DND-41 (cell line): ENCODE results near the gene FRY.

ENCODE experiments used
- ATAC-seq: fragments of 200-7000 bp; cut with Tn5 transposase; 3 replicates; pipeline ENCODE4 v1.9.1; 2021; ENCODE audit warnings: low read depth; ENCODE audit not compliant: insufficient read depth
- DNase-seq: peaks from one replicate; pipeline ENCODE4 v3.0.0-alpha.2; 2020
- H2AFZ ChIP-seq: 2 replicates; pipeline ENCODE4 v1.6.0; 2012; ENCODE audit warnings: low read depth, low read length
- H3K27ac ChIP-seq: 2 replicates; pipeline ENCODE4 v1.5.1; 2012; ENCODE audit warnings: low read length, inconsistent platforms
- H3K27me3 ChIP-seq: fragments of 200-600 bp; sonication (generic); 2 replicates; pipeline ENCODE4 v1.6.0; 2012; ENCODE audit warnings: low read length, mild to moderate bottlenecking, inconsistent platforms; ENCODE audit not compliant: insufficient read depth, poor library complexity
- H3K36me3 ChIP-seq: 2 replicates; pipeline ENCODE4 v1.5.1; 2012; ENCODE audit warnings: low read length, inconsistent platforms; ENCODE audit not compliant: insufficient read depth
- H3K4me1 ChIP-seq: 2 replicates; pipeline ENCODE4 v1.5.1; 2012; ENCODE audit warnings: mild to moderate bottlenecking, low read length; ENCODE audit not compliant: insufficient read depth
- H3K4me2 ChIP-seq: 2 replicates; pipeline ENCODE4 v1.6.0; 2012; ENCODE audit warnings: mild to moderate bottlenecking, moderate library complexity, low read length, inconsistent platforms; ENCODE audit not compliant: insufficient read depth
- H3K4me3 ChIP-seq, 2 experiments: fragments of 200-600 bp in 1 of 2; shearing (Covaris generic) in 1 of 2; 2 replicates each; pipeline ENCODE4 v1.5.1; 2012 to 2016; ENCODE audit warnings: inconsistent platforms in 2 of 2, low read length in 2 of 2, mild to moderate bottlenecking in 2 of 2, low read depth in 1 of 2, moderate library complexity in 1 of 2
- H3K79me2 ChIP-seq: 2 replicates; pipeline ENCODE4 v1.6.0; 2012; ENCODE audit warnings: low read length, inconsistent platforms; ENCODE audit not compliant: insufficient read depth
- H3K9ac ChIP-seq: 2 replicates; pipeline ENCODE4 v1.6.0; 2012; ENCODE audit warnings: low read depth, mild to moderate bottlenecking, inconsistent platforms, low read length, moderate library complexity
- H3K9me3 ChIP-seq: 2 replicates; pipeline ENCODE4 v1.5.1; 2012; ENCODE audit warnings: low read length, moderate library complexity, mild to moderate bottlenecking, inconsistent platforms; ENCODE audit not compliant: insufficient read depth, severe bottlenecking
- H4K20me1 ChIP-seq: 2 replicates; pipeline ENCODE4 v1.6.0; 2012; ENCODE audit warnings: low read length; ENCODE audit not compliant: insufficient read depth
- EZH2 ChIP-seq: IDR thresholded peaks from 3 replicates; pipeline ENCODE4 v1.6.1; 2012; ENCODE audit warnings: borderline replicate concordance, low read depth, mild to moderate bottlenecking, moderate library complexity, low read length, inconsistent platforms; ENCODE audit not compliant: severe bottlenecking
- TF ChIP-seq, protein P1 (sequence below): IDR thresholded peaks from 2 replicates; pipeline ENCODE4 v1.5.1; 2012; ENCODE audit warnings: borderline replicate concordance, low read length, moderate library complexity, mild to moderate bottlenecking; ENCODE audit not compliant: poor library complexity, severe bottlenecking; ENCODE audit errors: extremely low read depth

The FRY gene

DNA sequence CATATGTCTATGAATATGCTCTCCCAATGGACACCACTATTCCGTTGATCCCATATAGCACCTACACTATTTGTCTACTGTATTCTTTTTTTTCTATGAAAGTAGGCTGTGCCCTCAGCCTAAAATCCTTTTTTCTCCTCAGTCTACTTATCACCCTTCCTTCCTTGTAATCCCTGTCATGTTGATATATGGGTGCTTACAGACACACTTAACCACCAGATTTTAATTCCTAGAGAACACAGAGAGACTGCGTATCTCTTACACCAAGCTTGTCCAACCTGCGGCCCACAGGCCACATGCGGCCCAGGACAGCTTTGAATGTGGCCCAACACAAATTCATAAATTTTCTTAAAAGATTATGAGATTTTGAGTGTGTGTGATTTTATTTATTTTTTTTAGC, 182.5 kb downstream of the FRY start:
- Histone ChIP-seq H4K20me1 (no peaks in the 10 kb centered on the region), H3K4me2 (no peak overlapping the region), H3K9me3 (no peaks in the 10 kb centered on the region), H3K27me3 (peaks cover 3% of the 10 kb centered on the region), H2AFZ (no peak overlapping the region), H3K27ac (no peak overlapping the region), H3K4me1 (no peaks in the 10 kb centered on the region), H3K9ac (no peak overlapping the region), H3K79me2 (no peaks in the 10 kb centered on the region), H3K36me3 (no peaks in the 10 kb centered on the region), H3K4me3 (no peak overlapping the region)
- no peak for ATAC-seq
- DNase-seq: no peak
- TF ChIP-seq, protein P1, sequence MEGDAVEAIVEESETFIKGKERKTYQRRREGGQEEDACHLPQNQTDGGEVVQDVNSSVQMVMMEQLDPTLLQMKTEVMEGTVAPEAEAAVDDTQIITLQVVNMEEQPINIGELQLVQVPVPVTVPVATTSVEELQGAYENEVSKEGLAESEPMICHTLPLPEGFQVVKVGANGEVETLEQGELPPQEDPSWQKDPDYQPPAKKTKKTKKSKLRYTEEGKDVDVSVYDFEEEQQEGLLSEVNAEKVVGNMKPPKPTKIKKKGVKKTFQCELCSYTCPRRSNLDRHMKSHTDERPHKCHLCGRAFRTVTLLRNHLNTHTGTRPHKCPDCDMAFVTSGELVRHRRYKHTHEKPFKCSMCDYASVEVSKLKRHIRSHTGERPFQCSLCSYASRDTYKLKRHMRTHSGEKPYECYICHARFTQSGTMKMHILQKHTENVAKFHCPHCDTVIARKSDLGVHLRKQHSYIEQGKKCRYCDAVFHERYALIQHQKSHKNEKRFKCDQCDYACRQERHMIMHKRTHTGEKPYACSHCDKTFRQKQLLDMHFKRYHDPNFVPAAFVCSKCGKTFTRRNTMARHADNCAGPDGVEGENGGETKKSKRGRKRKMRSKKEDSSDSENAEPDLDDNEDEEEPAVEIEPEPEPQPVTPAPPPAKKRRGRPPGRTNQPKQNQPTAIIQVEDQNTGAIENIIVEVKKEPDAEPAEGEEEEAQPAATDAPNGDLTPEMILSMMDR: no peak
- no peak for TF ChIP-seq EZH2

DNA sequence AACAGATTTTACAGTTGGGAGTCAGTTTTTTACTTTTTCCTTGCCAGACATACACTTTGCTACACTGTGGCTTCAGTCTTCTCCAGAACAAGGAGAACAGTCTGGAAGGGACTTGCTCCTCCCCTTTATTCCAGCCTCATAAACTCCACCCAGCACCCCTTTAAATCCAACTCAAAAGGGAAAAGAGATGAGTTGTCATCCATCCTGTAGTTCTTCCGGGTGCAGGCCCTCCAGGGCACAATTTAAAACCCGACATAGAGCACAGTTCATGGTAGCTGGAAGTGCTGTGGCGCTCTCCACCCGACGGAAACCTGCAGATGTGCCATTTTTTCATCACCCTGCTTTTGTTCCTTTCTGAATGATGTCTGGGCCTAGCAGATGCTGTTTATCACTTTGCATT, 184.7 kb downstream of the FRY start:
- Histone ChIP-seq H3K4me3 (no peak overlapping the region), H3K9ac (no peak overlapping the region), H2AFZ (no peak overlapping the region), H3K4me1 (no peaks in the 10 kb centered on the region), H3K4me2 (no peak overlapping the region), H3K9me3 (no peaks in the 10 kb centered on the region), H3K27ac (no peak overlapping the region), H3K36me3 (no peaks in the 10 kb centered on the region), H3K27me3 (peaks cover 3% of the 10 kb centered on the region), H4K20me1 (no peaks in the 10 kb centered on the region), H3K79me2 (no peaks in the 10 kb centered on the region)
- no peak for DNase-seq
- TF ChIP-seq, protein P1: no peak
- TF ChIP-seq EZH2: no peak
- no peak for ATAC-seq

DNA sequence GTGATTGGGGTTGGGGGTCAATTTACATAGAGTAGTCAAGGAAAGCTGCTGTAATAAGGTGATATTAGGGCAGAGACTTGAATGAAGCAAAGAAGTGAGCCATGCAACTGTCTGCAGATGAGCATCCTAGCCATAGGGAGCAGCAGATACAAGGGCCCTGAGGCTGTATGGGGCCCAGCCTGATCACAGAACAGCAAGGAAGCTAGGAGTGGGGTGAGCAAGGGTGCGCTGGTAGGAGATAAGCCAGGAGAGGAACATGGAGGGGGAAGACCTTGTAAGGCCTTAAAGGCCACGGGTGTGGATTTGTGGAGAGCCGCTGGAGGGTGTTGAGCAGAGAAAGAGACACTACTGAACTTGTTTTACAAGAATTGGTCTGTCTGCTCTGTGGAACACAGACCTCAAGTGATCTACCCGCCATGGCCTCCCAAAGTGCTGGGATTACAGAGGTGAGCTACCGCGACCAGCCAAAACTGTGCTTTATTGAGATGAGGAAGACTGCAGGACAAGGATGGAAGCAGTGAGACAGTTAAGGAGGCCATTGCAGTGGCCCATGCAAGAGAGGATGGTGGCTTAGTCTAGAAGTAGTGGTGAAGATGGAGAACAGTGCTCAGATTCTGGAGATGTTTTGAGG, 190.6 kb downstream of the FRY start:
- no peaks in the 10 kb centered on the region for H3K79me2 ChIP-seq
- H4K20me1 ChIP-seq: no peaks in the 10 kb centered on the region
- no peak overlapping the region for H3K4me2 ChIP-seq
- no peak overlapping the region for H3K4me3 ChIP-seq
- no peaks in the 10 kb centered on the region for H3K4me1 ChIP-seq
- no peak for TF ChIP-seq EZH2
- TF ChIP-seq, protein P1: no peak
- H3K9me3 ChIP-seq: no peaks in the 10 kb centered on the region
- H2AFZ ChIP-seq: no peak overlapping the region
- H3K27ac ChIP-seq: no peak overlapping the region
- peaks cover 6% of the 10 kb centered on the region for H3K27me3 ChIP-seq
- H3K9ac ChIP-seq: no peak overlapping the region
- ATAC-seq (no peak), DNase-seq (no peak)
- H3K36me3 ChIP-seq: no peaks in the 10 kb centered on the region

DNA sequence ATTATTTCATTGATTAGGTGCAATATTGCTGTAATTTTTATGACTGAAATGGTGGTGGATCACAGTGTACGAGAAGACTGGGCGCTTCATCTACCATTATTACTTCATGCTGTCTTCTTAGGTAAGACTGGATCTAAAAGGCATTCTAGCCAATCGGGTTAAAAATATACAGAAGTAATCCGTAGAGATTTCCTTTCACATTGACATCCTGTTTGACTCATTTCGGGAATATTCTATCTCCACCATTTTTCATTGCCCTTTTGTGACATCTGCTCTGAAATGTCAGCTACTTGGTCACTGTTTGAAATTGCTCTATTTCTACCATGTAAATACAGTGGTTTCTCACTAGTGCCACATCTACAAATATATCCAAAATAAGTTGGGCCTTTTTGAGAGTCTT, 193.3 kb downstream of the FRY start:
- no peaks in the 10 kb centered on the region for H3K4me1 ChIP-seq
- TF ChIP-seq, protein P1: no peak
- no peak for TF ChIP-seq EZH2
- no peak overlapping the region for H3K4me3 ChIP-seq
- no peak overlapping the region for H3K4me2 ChIP-seq
- H3K36me3 ChIP-seq: no peaks in the 10 kb centered on the region
- H3K27me3 ChIP-seq: peaks cover 12% of the 10 kb centered on the region
- no peak for ATAC-seq
- H4K20me1 ChIP-seq: no peaks in the 10 kb centered on the region
- no peak overlapping the region for H3K9ac ChIP-seq
- H3K79me2 ChIP-seq: no peaks in the 10 kb centered on the region
- no peak for DNase-seq
- no peaks in the 10 kb centered on the region for H3K9me3 ChIP-seq
- H3K27ac ChIP-seq: no peak overlapping the region
- H2AFZ ChIP-seq: no peak overlapping the region
